Thymus (tissue), 11 donors: ENCODE data around the gene PCCA. TPM values are rescaled to one million over a fixed set of nuclear protein-coding genes. Genes with fewer than 3 reads are reported as not detected.
A peak's percentile ranks its signal among the peaks of the same experiment; 100 is the strongest.
"Not testable (repeated sequence)": the region's sequence is repeated elsewhere in the genome, so short reads cannot be mapped to it uniquely, and the experiment has no call there.

Source experiments
- DNase-seq, 9 donors: peaks; one replicate each; pipeline ENCODE4 v3.0.0-alpha.2; 2013; ENCODE audit warnings: low spot score in 9 of 9, low read depth in 6 of 9, missing footprints in 1 of 9
- H3K27ac ChIP-seq, 2 donors: one replicate each; pipeline ENCODE4 v1.5.1; 2013; ENCODE audit warnings: control low read depth in 1 of 2, low read depth in 1 of 2, low read length in 1 of 2, mild to moderate bottlenecking in 1 of 2, moderate library complexity in 1 of 2
- H3K27me3 ChIP-seq, 2 donors: one replicate each; pipeline ENCODE4 v1.5.1; 2013; ENCODE audit warnings: low read length in 1 of 2; ENCODE audit not compliant: control insufficient read depth in 2 of 2, insufficient read depth in 1 of 2
- H3K36me3 ChIP-seq, 2 donors: one replicate each; pipeline ENCODE4 v1.5.1; 2013; ENCODE audit warnings: low read length in 1 of 2, mild to moderate bottlenecking in 1 of 2, moderate library complexity in 1 of 2; ENCODE audit not compliant: control insufficient read depth in 2 of 2, insufficient read depth in 2 of 2
- H3K4me1 ChIP-seq, 2 donors: one replicate each; pipeline ENCODE4 v1.5.1; 2013; ENCODE audit warnings: low read length in 2 of 2; ENCODE audit not compliant: control insufficient read depth in 2 of 2, insufficient read depth in 2 of 2
- H3K4me3 ChIP-seq, 2 donors: one replicate each; pipeline ENCODE4 v1.5.1; 2013; ENCODE audit warnings: low read length in 2 of 2, control low read depth in 1 of 2, mild to moderate bottlenecking in 1 of 2
- H3K9me3 ChIP-seq, 2 donors: one replicate each; pipeline ENCODE4 v1.5.1; 2013; ENCODE audit warnings: low read length in 1 of 2, mild to moderate bottlenecking in 1 of 2; ENCODE audit not compliant: control insufficient read depth in 2 of 2, insufficient read depth in 1 of 2
- WGBS: extraction: QIAGEN DNeasy Blood & Tissue Kit; methylation state at CpG from one replicate; pipeline ENCODE4 v1.1.7; 2013; 5-methylcytosine and 5-hydroxymethylcytosine counted together
- polyA plus RNA-seq: library from polyadenylated mRNA; stranded (reverse); fragments of 200-250 nt; gene quantifications from one replicate; pipeline ENCODE4 v1.2.3, GENCODE V29; 2013
- total RNA-seq: library from RNA; stranded (reverse); fragments of 120-200 nt; gene quantifications from one replicate; pipeline ENCODE4 v1.2.4, GENCODE V29; 2013
- donor health status: healthy.

Gene PCCA
- total and polyA plus RNA-seq, 2 donors: 17.9 to 18.2 TPM

DNA sequence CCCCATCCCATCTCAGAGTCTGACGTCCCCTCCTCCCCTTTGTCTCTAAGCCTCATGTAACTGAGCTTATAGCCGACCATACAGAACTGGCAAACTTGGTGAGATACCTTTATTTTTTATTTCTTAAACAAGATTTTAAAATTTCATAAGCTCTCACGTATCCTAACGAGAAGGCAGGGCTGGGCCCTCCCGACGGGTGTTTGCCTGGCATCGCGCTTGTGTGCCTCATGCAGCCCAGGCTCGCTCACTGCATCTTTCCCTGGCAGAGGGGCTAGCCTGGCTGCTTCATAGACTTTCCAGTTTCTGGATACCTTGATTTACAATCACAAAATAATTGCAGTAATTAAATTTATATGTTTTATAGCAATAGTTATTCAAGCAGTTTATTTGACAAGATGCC, 430.7 kb downstream of the PCCA start:
- no peak for DNase-seq
- Histone ChIP-seq H3K27me3 (peaks cover 0 to 4% of the 10 kb centered on the region in 2 donors), H3K4me3 (no peak overlapping the region), H3K36me3 (no peaks in the 10 kb centered on the region), H3K27ac (no peak overlapping the region), H3K9me3 (no peaks in the 10 kb centered on the region), H3K4me1 (peaks cover 2 to 7% of the 10 kb centered on the region in 2 donors)
- WGBS: 98% methylated on average over 9 of the region's 9 CpGs

DNA sequence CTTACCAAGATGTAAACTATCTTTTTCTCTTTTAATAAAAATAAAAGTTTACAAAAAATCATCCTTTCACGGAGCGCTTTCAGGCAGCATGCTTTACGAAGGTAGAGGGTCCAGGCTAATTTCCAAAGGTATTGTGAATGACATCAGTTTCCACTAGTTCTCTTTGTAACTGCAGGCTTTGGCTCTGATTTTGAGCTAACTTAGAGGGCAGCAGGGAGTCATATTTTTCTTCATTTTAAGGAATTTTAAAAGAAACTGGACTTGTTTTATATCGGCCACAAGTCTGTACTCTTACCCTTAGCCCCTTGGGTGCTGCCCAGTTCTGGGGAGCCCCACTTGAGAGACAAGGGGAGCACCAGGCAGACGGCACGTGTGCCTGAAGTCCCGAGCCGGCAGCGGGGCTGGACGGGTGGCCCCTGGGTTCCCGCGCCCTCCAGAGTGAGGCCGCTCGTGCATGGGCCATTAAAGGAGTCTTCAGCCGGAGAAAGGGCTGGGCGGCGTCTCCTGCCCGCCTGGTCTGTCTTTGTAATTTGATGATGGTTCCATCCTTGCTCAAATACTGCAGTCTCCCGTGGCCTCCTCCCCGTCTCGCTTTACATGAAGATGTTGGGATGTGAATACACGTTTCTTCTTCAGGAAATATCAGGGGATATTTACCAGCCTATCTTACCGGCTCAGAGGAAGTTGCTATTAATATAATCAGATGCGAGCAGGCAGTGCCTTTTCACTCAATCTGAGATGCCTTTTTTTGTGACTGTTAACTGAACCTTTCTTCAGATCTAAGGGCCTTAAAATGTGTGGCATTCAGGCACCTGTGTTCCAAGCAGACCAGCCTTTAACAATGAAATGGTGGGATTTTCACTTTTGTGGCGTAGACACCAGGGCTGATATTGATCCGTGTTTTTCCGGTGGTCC, 432.3 kb downstream of the PCCA start:
- Histone ChIP-seq H3K4me1 (peaks cover 2 to 7% of the 10 kb centered on the region in 2 donors), H3K27me3 (peaks cover 0 to 4% of the 10 kb centered on the region in 2 donors), H3K4me3 (no peak overlapping the region), H3K27ac (no peak overlapping the region), H3K9me3 (no peaks in the 10 kb centered on the region), H3K36me3 (no peaks in the 10 kb centered on the region)
- WGBS: 63% methylated on average over 27 of the region's 27 CpGs
- DNase-seq: no peak

DNA sequence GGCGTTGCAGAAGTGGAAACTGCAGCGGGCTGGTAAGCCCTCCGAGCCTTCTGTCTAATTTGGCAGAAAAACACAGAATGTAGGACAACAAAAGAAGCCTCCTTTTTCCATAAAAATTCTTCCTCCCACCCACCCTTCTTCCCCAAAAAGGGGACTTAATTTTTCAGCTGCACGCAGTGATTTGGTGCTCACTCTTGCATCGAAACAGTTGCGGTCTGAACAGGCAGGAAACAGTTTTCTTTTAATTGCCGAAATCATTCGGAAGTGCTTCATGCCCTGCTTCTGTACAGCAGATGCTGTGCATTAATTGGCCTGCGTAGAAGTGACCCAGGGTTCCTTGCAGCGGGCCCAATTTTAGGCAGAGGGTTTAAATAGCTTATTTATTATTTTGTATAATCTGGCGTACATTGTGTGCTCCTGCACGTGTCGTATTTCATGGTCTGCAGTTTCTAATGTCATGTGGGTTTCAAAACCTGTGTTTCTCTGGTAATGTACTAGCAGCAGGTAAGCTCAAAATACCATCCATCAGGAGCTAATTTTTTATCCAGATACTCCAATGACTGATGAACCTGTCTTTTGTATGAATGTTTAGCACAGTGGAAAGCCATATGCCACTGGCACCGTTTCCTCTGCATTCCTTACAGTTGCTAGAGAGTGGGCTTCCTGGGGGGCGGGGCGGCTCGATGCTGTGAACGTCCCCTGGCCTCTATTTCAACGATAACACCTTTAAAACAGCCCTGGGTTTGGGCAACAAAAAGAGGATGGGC, 433.1 kb downstream of the PCCA start:
- 58% methylated on average over 19 of the region's 19 CpGs for WGBS
- H3K27me3 ChIP-seq: peaks cover 0 to 4% of the 10 kb centered on the region in 2 donors
- no peak overlapping the region for H3K4me3 ChIP-seq
- H3K4me1 ChIP-seq: peaks cover 2 to 7% of the 10 kb centered on the region in 2 donors
- H3K27ac ChIP-seq: no peak overlapping the region
- DNase-seq: peak in 1 of 9 donors; percentile 35
- H3K36me3 ChIP-seq: no peaks in the 10 kb centered on the region
- H3K9me3 ChIP-seq: no peaks in the 10 kb centered on the region

DNA sequence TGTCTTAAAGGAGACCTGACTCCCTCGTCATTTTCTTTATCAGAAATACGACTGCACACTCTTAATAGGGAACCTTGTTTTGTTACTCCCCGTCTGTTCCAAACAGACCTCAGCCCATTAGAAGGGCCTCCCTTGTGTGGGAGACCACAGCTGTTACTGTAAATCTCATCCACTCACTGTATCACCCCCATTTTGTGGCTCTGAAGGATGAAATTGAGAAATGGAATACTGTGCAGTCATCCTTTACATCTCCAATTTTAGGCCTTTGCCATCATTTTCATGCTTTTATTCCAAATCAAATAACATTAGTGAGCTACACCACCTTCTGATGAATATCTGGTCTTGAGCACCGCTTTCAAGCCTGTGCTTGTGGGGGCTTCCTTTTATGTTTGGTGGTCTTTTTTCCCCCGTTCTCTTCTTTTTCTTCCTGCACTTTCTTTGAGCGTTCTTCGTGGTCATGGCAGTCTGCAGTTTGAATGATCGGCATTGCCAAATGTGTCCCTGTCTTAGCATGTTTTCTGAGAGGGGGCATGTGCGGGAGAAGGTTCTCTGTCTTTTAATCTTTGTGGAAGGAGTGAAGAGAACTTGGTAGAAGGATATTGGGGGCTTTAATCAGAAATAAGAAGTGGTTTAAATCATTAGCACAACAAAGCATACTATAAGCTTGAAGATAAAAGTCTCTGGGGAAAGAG, 433.9 kb downstream of the PCCA start:
- Histone ChIP-seq H3K4me1 (peaks cover 2 to 7% of the 10 kb centered on the region in 2 donors), H3K4me3 (no peak overlapping the region), H3K9me3 (no peaks in the 10 kb centered on the region), H3K27me3 (peaks cover 0 to 4% of the 10 kb centered on the region in 2 donors), H3K36me3 (no peaks in the 10 kb centered on the region), H3K27ac (no peak overlapping the region)
- no peak for DNase-seq
- 96% methylated on average over 9 of the region's 9 CpGs for WGBS

DNA sequence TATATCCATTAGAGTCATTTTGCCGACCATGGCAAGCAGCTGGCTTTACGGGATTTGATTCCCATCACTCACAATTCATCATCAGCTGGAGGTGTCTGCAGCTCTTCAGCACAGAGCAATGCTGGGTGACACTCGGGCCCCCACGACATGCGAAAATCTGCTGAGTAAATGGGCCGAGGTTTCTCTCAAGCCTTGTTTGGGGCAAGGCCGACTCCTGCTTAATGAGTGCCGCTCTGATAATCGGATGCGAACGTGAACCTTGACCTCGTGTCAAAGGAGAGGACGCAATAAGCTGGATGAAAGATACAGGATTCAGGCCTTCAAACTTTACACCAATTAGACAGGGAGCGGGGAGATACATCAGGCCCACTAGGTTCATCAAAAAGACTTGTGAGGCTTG, 434.5 kb downstream of the PCCA start:
- no peak for DNase-seq
- 97% methylated on average over 14 of the region's 14 CpGs for WGBS
- Histone ChIP-seq H3K36me3 (no peaks in the 10 kb centered on the region), H3K9me3 (no peaks in the 10 kb centered on the region), H3K4me1 (peaks cover 2 to 7% of the 10 kb centered on the region in 2 donors), H3K4me3 (no peak overlapping the region), H3K27me3 (peaks cover 0 to 4% of the 10 kb centered on the region in 2 donors), H3K27ac (no peak overlapping the region)

DNA sequence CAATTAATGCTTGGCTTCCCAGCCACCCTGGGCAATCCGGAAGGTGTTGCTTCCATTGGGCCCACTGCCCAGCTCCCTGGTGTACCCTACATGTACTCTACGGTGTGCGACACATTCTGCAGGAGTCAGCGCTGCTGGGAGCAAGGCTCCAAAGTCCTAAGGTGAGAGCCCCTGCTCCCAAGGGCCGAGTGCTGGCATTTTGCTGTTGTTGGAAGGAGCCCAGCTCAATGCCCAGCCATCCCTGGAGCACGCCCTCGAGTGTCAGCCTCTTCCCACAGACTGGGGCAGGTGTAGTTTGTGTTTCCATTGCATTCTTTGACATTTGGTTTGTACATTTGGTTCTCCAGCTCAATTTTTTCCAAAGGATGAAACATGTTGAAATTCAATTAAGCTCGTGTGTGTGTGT, 435.1 kb downstream of the PCCA start:
- peaks cover 0 to 4% of the 10 kb centered on the region in 2 donors for H3K27me3 ChIP-seq
- no peaks in the 10 kb centered on the region for H3K9me3 ChIP-seq
- no peak overlapping the region for H3K4me3 ChIP-seq
- WGBS: 96% methylated on average over 8 of the region's 8 CpGs
- DNase-seq: no peak
- H3K36me3 ChIP-seq: no peaks in the 10 kb centered on the region
- peaks cover 2 to 7% of the 10 kb centered on the region in 2 donors for H3K4me1 ChIP-seq
- no peak overlapping the region for H3K27ac ChIP-seq

DNA sequence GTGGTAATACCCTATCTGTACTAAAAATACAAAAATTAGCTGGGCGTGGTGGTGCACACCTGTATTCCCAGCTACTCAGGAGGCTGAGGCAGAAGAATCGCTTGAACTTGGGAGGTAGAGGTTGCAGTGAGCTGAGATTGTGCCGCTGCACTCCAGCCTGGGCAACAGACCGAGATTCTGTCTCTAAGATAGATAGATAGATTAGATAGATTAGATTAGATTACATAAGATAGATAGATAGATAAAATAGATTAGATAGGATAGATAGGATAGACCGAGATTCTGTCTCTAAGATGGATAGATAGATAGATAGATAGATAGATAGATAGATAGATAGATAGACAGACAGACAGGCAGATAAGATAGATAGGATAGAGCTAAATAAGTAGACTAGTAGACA, 435.8 kb downstream of the PCCA start:
- H3K27me3 ChIP-seq: not testable (repeated sequence)

DNA sequence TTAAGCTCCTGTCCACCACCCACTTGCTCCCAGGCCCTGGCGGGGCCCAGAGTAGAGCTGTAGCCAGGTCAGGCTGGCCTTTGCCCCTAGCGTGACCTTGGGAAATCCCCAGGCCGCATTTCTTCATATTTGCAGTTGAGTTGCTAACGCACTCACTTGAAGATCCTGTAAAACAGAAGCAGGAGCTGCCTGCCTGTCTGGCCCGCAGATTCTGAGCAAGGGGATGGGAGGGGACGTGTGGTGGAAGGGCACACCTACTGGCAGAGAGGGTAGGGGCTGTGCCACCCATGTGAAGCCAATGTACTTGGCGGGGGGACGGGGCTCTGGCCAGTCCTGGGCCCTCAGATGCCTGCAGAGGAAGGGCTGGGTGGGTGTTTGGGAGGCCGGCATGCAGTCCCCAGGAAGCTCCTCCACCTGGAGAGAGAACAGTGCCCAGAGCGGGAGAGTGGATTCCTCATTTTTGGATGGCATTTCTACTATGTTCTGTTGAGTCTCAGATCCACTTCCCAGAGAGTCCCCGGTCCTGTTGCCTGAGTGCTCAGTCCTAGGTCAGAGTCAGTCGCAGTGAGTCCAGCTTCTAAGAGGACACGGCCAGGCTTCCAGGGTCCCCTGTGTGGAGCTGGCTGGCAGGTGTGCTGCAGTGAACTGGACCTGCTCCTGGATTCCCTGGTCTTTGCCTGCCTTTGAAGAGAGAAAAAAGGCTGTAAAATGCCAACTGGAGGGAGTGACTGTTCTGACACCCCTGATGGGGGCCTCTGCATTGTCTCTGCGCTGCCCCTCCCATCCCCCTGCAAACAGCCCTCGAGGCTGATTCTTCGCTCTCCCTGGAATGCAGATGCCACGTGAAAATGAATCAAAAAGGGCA, 436.8 kb downstream of the PCCA start:
- Histone ChIP-seq H3K9me3 (no peaks in the 10 kb centered on the region), H3K4me3 (no peak overlapping the region), H3K4me1 (peaks cover 2 to 7% of the 10 kb centered on the region in 2 donors), H3K27me3 (peaks cover 0 to 4% of the 10 kb centered on the region in 2 donors), H3K36me3 (no peaks in the 10 kb centered on the region), H3K27ac (no peak overlapping the region)
- 97% methylated on average over 17 of the region's 17 CpGs for WGBS
- no peak for DNase-seq

More for the DNA sequence above, 435.8 kb downstream of the PCCA start:
- not testable (repeated sequence) for H3K27ac ChIP-seq, H3K4me3 ChIP-seq, DNase-seq, H3K9me3 ChIP-seq, H3K36me3 ChIP-seq, H3K4me1 ChIP-seq
- over 99% methylated on average over 5 of the region's 5 CpGs for WGBS
